IMR-90 (cell line): ENCODE measurements around the gene CWC27. TPM values are rescaled to one million over a fixed set of nuclear protein-coding genes. Genes with fewer than 3 reads are reported as not detected.

Source experiments
- ATAC-seq: fragments of 200-7000 bp; cut with Tn5 transposase; 2 replicates; pipeline ENCODE4 v1.9.1; 2020; ENCODE audit warnings: low read depth, mild to moderate bottlenecking, moderate library complexity
- BruUV-seq: library from RNA; stranded (reverse); fragments of 400-500 nt; replicated peaks from 2 replicates; lab custom pipeline; 2021; lab: Mats Ljungman, UMichigan
- CTCF ChIA-PET: fragments of 300-600 bp; formaldehyde crosslinking; extraction: SDS; loops from one replicate; lab custom pipeline; 2021; ENCODE audit warnings: antibody characterized with exemption; lab: Yijun Ruan, JAX
- POLR2A ChIA-PET: fragments of 300-600 bp; sonication (Branson Sonifier 250); formaldehyde crosslinking; loops from one replicate; lab custom pipeline; 2022; ENCODE audit warnings: antibody characterized with exemption; ENCODE audit not compliant: unreplicated experiment; lab: Charles Lee
- DNase-seq: peaks from one replicate; pipeline ENCODE4 v3.0.0; 2013
- H2AFZ ChIP-seq: replicated peaks from 2 replicates; pipeline ENCODE3; 2013; ENCODE audit warnings: low read length, mild to moderate bottlenecking; ENCODE audit not compliant: poor library complexity
- H2AK5ac ChIP-seq: 2 replicates; pipeline ENCODE4 v1.6.1; 2013; ENCODE audit warnings: low read depth, low read length, inconsistent platforms
- H2AK9ac ChIP-seq: replicated peaks from 2 replicates; pipeline ENCODE3; 2013; ENCODE audit warnings: mild to moderate bottlenecking, low read depth, low read length, moderate library complexity; ENCODE audit not compliant: poor library complexity
- H2BK120ac ChIP-seq: 2 replicates; pipeline ENCODE4 v1.6.1; 2013; ENCODE audit warnings: low read depth, low read length, inconsistent platforms
- H2BK15ac ChIP-seq: 3 replicates; pipeline ENCODE4 v1.6.1; 2013; ENCODE audit warnings: low read depth, low read length, inconsistent platforms
- H2BK20ac ChIP-seq: 2 replicates; pipeline ENCODE4 v1.6.1; 2013; ENCODE audit warnings: low read depth, mild to moderate bottlenecking, inconsistent platforms, low read length, moderate library complexity
- H2BK5ac ChIP-seq: 2 replicates; pipeline ENCODE4 v1.6.1; 2013; ENCODE audit warnings: mild to moderate bottlenecking, low read depth, low read length, inconsistent platforms; ENCODE audit not compliant: poor library complexity, severe bottlenecking
- H3K14ac ChIP-seq: replicated peaks from 2 replicates; pipeline ENCODE4 v1.6.1; 2013; ENCODE audit warnings: low read depth, low read length, inconsistent platforms
- H3K18ac ChIP-seq: 2 replicates; pipeline ENCODE4 v1.6.1; 2013; ENCODE audit warnings: low read depth, low read length, control low read depth
- H3K23ac ChIP-seq: 2 replicates; pipeline ENCODE4 v1.6.1; 2013; ENCODE audit warnings: low read depth, low read length, inconsistent platforms
- H3K27ac ChIP-seq: 2 replicates; pipeline ENCODE4 v1.5.1; 2013; ENCODE audit warnings: mild to moderate bottlenecking, control low read depth, low read length; ENCODE audit not compliant: insufficient read depth
- H3K27me3 ChIP-seq: 2 replicates; pipeline ENCODE4 v1.6.1; 2013; ENCODE audit warnings: low read length; ENCODE audit not compliant: control insufficient read depth, insufficient read depth
- H3K36me3 ChIP-seq: 2 replicates; pipeline ENCODE4 v1.6.1; 2013; ENCODE audit warnings: low read length, mixed read lengths; ENCODE audit not compliant: control insufficient read depth, insufficient read depth
- H3K4ac ChIP-seq: 2 replicates; pipeline ENCODE4 v1.6.1; 2013; ENCODE audit warnings: low read depth, low read length, inconsistent platforms
- H3K4me1 ChIP-seq: 2 replicates; pipeline ENCODE4 v1.6.1; 2013; ENCODE audit warnings: low read length, mixed read lengths; ENCODE audit not compliant: control insufficient read depth, insufficient read depth
- H3K4me2 ChIP-seq: 2 replicates; pipeline ENCODE4 v1.6.1; 2013; ENCODE audit warnings: low read depth, mild to moderate bottlenecking, control low read depth, low read length, moderate library complexity
- H3K4me3 ChIP-seq: 2 replicates; pipeline ENCODE4 v1.5.1; 2013; ENCODE audit warnings: low read depth, mild to moderate bottlenecking, control low read depth, low read length, moderate library complexity; ENCODE audit not compliant: insufficient read depth
- H3K56ac ChIP-seq: 2 replicates; pipeline ENCODE4 v1.6.1; 2013; ENCODE audit warnings: low read length, inconsistent platforms; ENCODE audit not compliant: insufficient read depth; ENCODE audit errors: extremely low read depth
- H3K79me1 ChIP-seq, 2 experiments: 2 replicates each; pipeline ENCODE4 v1.6.1; 2013; ENCODE audit warnings: low read length in 2 of 2, inconsistent platforms in 1 of 2, low read depth in 1 of 2
- H3K9ac ChIP-seq: 2 replicates; pipeline ENCODE4 v1.6.1; 2013; ENCODE audit warnings: low read depth, low read length, control low read depth
- H3K9me1 ChIP-seq: 2 replicates; pipeline ENCODE4 v1.6.1; 2013; ENCODE audit warnings: low read length, inconsistent platforms; ENCODE audit not compliant: insufficient read depth
- H3K9me3 ChIP-seq: 2 replicates; pipeline ENCODE4 v1.6.1; 2013; ENCODE audit warnings: low read length; ENCODE audit not compliant: control insufficient read depth, insufficient read depth
- H4K20me1 ChIP-seq: 2 replicates; pipeline ENCODE4 v1.6.1; 2013; ENCODE audit warnings: low read length, inconsistent platforms; ENCODE audit not compliant: insufficient read depth
- H4K5ac ChIP-seq: 2 replicates; pipeline ENCODE4 v1.6.1; 2013; ENCODE audit warnings: mild to moderate bottlenecking, low read depth, low read length, control low read depth
- H4K8ac ChIP-seq, 2 experiments: 2 replicates each; pipeline ENCODE4 v1.6.1; 2013; ENCODE audit warnings: low read depth in 2 of 2, low read length in 2 of 2, control low read depth in 1 of 2, inconsistent platforms in 1 of 2
- H4K91ac ChIP-seq: 2 replicates; pipeline ENCODE4 v1.6.1; 2013; ENCODE audit warnings: low read depth, low read length, inconsistent platforms; ENCODE audit not compliant: insufficient read depth
- BHLHE40 ChIP-seq: fragments of 150-350 bp; IDR thresholded peaks from 2 replicates; pipeline ENCODE4 v1.6.1; 2016; ENCODE audit warnings: mild to moderate bottlenecking, low read depth, low read length
- CTCF ChIP-seq: conservative IDR thresholded peaks from 2 replicates; pipeline ENCODE4 v1.5.1; 2012; ENCODE audit warnings: mild to moderate bottlenecking, low read depth, low read length, improper control_type of control experiment
- ELK1 ChIP-seq: fragments of 150-350 bp; IDR thresholded peaks from 2 replicates; pipeline ENCODE4 v1.6.1; 2016; ENCODE audit warnings: low read depth, mild to moderate bottlenecking, low read length, moderate library complexity, borderline replicate concordance
- MAFK ChIP-seq: IDR thresholded peaks from 2 replicates; pipeline ENCODE4 v1.6.1; 2012; ENCODE audit warnings: low read depth, low read length, improper control_type of control experiment
- MXI1 ChIP-seq: IDR thresholded peaks from 2 replicates; pipeline ENCODE4 v1.6.1; 2012; ENCODE audit warnings: low read depth, mild to moderate bottlenecking, low read length, moderate library complexity, borderline replicate concordance
- NFE2L2 ChIP-seq: fragments of 150-350 bp; IDR thresholded peaks from 2 replicates; pipeline ENCODE4 v1.6.1; 2016; ENCODE audit warnings: low read depth, mild to moderate bottlenecking, low read length
- POLR2A ChIP-seq: IDR thresholded peaks from 2 replicates; pipeline ENCODE4 v1.6.1; 2012; ENCODE audit warnings: mild to moderate bottlenecking, low read depth, low read length
- RFX5 ChIP-seq: IDR thresholded peaks from 2 replicates; pipeline ENCODE4 v1.8.0; 2012; ENCODE audit warnings: low read depth, mild to moderate bottlenecking, low read length, moderate library complexity
- WGBS, 2 experiments: methylation state at CpG; one replicate each; pipeline versions ENCODE4 v1.1.5 to v1.1.7; 2013; ENCODE audit warnings: missing lambda C conversion rate in 2 of 2; ENCODE audit not compliant: insufficient read length in 1 of 2; ENCODE audit errors: extremely low coverage in 2 of 2; 5-methylcytosine and 5-hydroxymethylcytosine counted together
- dilution Hi-C: fragments of 300-500 bp; cut with HindIII; formaldehyde crosslinking; loops from one replicate; pipeline ENCODE4 v1.14.3; 2018; ENCODE audit warnings: low sequenced_read_pairs; ENCODE audit not compliant: unreplicated experiment
- in situ Hi-C: fragments of 300-500 bp; cut with MboI; formaldehyde crosslinking; loops from 3 replicates; pipeline ENCODE4 v1.14.3; 2019; ENCODE audit warnings: low sequenced_read_pairs, inconsistent platforms, mixed read lengths
- intact Hi-C: fragments of 100-400 bp; cut with micrococcal nuclease; formaldehyde crosslinking; loops from 2 replicates; pipeline ENCODE4 v1.10.0; 2022
- polyA plus RNA-seq, 3 experiments: library from polyadenylated mRNA; depleted of rRNA; stranded (reverse); fragments of >200 nt; gene quantifications; 2 replicates each; pipeline ENCODE4 v1.2.3, GENCODE V29; 2012; ENCODE audit warnings: low replicate concordance in 1 of 3
- total RNA-seq: library from RNA; depleted of rRNA; stranded (reverse); fragments of >200 nt; gene quantifications from 2 replicates; pipeline ENCODE4 v1.2.3, GENCODE V29; 2012

Gene CWC27
- total and polyA plus RNA-seq, 2 of the 4 experiments (the other 2 are of a cell fraction) = 13.3 to 17.1 TPM

GRCh38 chr5:65061974-65062353 lies 293.2 kb downstream of the CWC27 start:
- Histone ChIP-seq H2BK5ac (peak overlapping the region; percentile 93), H3K27me3 (no peaks in the 10 kb centered on the region), H3K4me1 (peaks cover 16% of the 10 kb centered on the region; the same call in 1 of the 2 replicates), H4K5ac (peak overlapping the region; percentile 65), H3K9me1 (peaks cover 18% of the 10 kb centered on the region), H4K20me1 (no peaks in the 10 kb centered on the region), H3K18ac (peak overlapping the region; percentile 61), H3K23ac (peak overlapping the region; percentile 55), H3K4me3 (no peak overlapping the region), H3K36me3 (no peaks in the 10 kb centered on the region), H3K27ac (no peak overlapping the region), H2AFZ (peak overlapping the region; percentile 47), H2AK9ac (peak overlapping the region; percentile 85), H3K79me1 (peaks cover 0 to 13% of the 10 kb centered on the region in 2 experiments; a peak in 2 of 4 replicates), H3K4ac (peak overlapping the region; percentile 79), H2BK20ac (peak overlapping the region; percentile 93; the same call in 1 of the 2 replicates), H2AK5ac (peak overlapping the region; percentile 89), H4K8ac (peak overlapping the region; percentile 23 to 76; a peak in 3 of 4 replicates), H4K91ac (peak overlapping the region; percentile 76; the same call in 1 of the 2 replicates), H2BK120ac (peak overlapping the region; percentile 80), H3K4me2 (no peak overlapping the region), H2BK15ac (peak overlapping the region; percentile 97; the same call in 2 of the 3 replicates), H3K9me3 (no peaks in the 10 kb centered on the region), H3K9ac (no peak overlapping the region), H3K14ac (peak overlapping the region; percentile 76), H3K56ac (0 out of 2 replicates have a peak overlapping the region, but pooled peaks have one; percentile 25)
- no peak for TF ChIP-seq NFE2L2
- TF ChIP-seq BHLHE40 = no peak
- TF ChIP-seq CTCF = no peak
- no peak for TF ChIP-seq MXI1
- TF ChIP-seq RFX5 = no peak
- no peak for TF ChIP-seq POLR2A
- TF ChIP-seq MAFK = no peak
- TF ChIP-seq ELK1 = no peak
- in situ Hi-C loops (no loop called here), dilution Hi-C loops (no loop called here), intact Hi-C loops (no loop called here)
- ATAC-seq = no peak
- no CpG with 5 or more reads among the region's 1 CpG for WGBS, 2 experiments
- no TSS peak for BruUV-seq
- CTCF ChIA-PET = no interaction called here
- POLR2A ChIA-PET = no interaction called here
- DNase-seq = no peak
